CD4-positive, alpha-beta T cell (primary cell): ENCODE measurements around the gene HOXA7. TPM values are rescaled to one million over a fixed set of nuclear protein-coding genes. Genes with fewer than 3 reads are reported as not detected.

Experiments
- ATAC-seq: fragments of 200-7000 bp; cut with Tn5 transposase; one replicate; pipeline ENCODE4 v1.10.0; 2022; ENCODE audit warnings: mild to moderate bottlenecking; ENCODE audit not compliant: poor library complexity
- CTCF ChIA-PET: fragments of 350-600 bp; sonication (Branson Sonifier 250); formaldehyde crosslinking; loops from one replicate; lab custom pipeline; 2021; ENCODE audit warnings: antibody characterized with exemption, inconsistent platforms; lab: Charles Lee
- POLR2A ChIA-PET: fragments of 350-600 bp; sonication (Branson Sonifier 250); formaldehyde crosslinking; loops from one replicate; lab custom pipeline; 2021; ENCODE audit warnings: antibody characterized with exemption, inconsistent platforms; lab: Charles Lee
- DNase-seq, 14 experiments: peaks; one replicate each; pipeline ENCODE4 v3.0.0-alpha.2; 2013 to 2020; ENCODE audit warnings: mixed read lengths in 2 of 14
- H3K27ac ChIP-seq, 2 donors: one replicate each; pipeline versions ENCODE4 v1.5.1 to v1.7.0; 2013; ENCODE audit warnings: low read length in 2 of 2, low read depth in 1 of 2, mild to moderate bottlenecking in 1 of 2
- H3K27me3 ChIP-seq, 2 experiments: 1 replicate in 1 of 2; 2 replicates in 1 of 2; pipeline versions ENCODE4 v1.6.1 to v1.7.0; 2013; ENCODE audit warnings: low read length in 2 of 2, control low read depth in 1 of 2, mild to moderate bottlenecking in 1 of 2, moderate library complexity in 1 of 2; ENCODE audit not compliant: insufficient read depth in 2 of 2, control insufficient read depth in 1 of 2
- H3K36me3 ChIP-seq: one replicate; pipeline ENCODE4 v1.6.1; 2013; ENCODE audit warnings: low read length, control low read depth; ENCODE audit not compliant: insufficient read depth
- H3K4me1 ChIP-seq: one replicate; pipeline ENCODE4 v1.6.1; 2013; ENCODE audit warnings: low read length, control low read depth; ENCODE audit not compliant: insufficient read depth
- H3K4me3 ChIP-seq: one replicate; pipeline ENCODE4 v1.5.1; 2013; ENCODE audit warnings: mild to moderate bottlenecking, low read length, moderate library complexity
- H3K9me3 ChIP-seq, 2 experiments: 1 replicate in 1 of 2; 2 replicates in 1 of 2; pipeline versions ENCODE4 v1.6.1 to v1.7.0; 2013; ENCODE audit warnings: low read length in 2 of 2, mild to moderate bottlenecking in 2 of 2, control low read depth in 1 of 2, moderate library complexity in 1 of 2; ENCODE audit not compliant: control insufficient read depth in 1 of 2, insufficient read depth in 1 of 2
- H3K27ac Mint-ChIP-seq: one replicate; pipeline ENCODE4 v1.8.0; 2020; ENCODE audit warnings: mixed read lengths
- H3K27me3 Mint-ChIP-seq: one replicate; pipeline ENCODE4 v1.8.0; 2021; ENCODE audit warnings: mixed read lengths
- H3K36me3 Mint-ChIP-seq: one replicate; pipeline ENCODE4 v1.8.0; 2021; ENCODE audit warnings: low read depth, mixed read lengths
- H3K4me1 Mint-ChIP-seq: one replicate; pipeline ENCODE4 v1.8.0; 2021; ENCODE audit warnings: low read depth, mixed read lengths
- H3K4me3 Mint-ChIP-seq: one replicate; pipeline ENCODE4 v1.8.0; 2020; ENCODE audit warnings: mild to moderate bottlenecking, mixed read lengths
- H3K9me3 Mint-ChIP-seq: one replicate; pipeline ENCODE4 v1.8.0; 2020; ENCODE audit warnings: mixed read lengths
- intact Hi-C, 2 experiments: fragments of 100-400 bp; cut with DNase I in 1 of 2; cut with micrococcal nuclease in 1 of 2; formaldehyde crosslinking; loops; one replicate each; pipeline versions ENCODE4 v1.15.1 to v1.9.0; 2023 to 2025; cut with DNase I, micrococcal nuclease
- total RNA-seq, 174 experiments: library from RNA in 2 of 174; stranded (reverse) in 2 of 174; gene quantifications; one replicate each; pipeline ENCODE4 v1.2.3 and lab custom pipeline; 2021 to 2026
- TF ChIP-seq, protein P1 (sequence below): fragments of 200-600 bp; IDR thresholded peaks from one replicate; pipeline ENCODE4 v1.8.0; 2022; ENCODE audit warnings: antibody characterized with exemption, mild to moderate bottlenecking

HOXA7 gene
- total RNA-seq, 2 experiments from 2014 or later = not detected

- POLR2A ChIA-PET = no interaction called here
- peaks cover 23% of the 10 kb centered on the region for H3K4me1 ChIP-seq
- intact Hi-C loops = no loop called here
- ATAC-seq (no peak), DNase-seq (no peak)
- Mint-ChIP-seq H3K27ac (no peak overlapping the region), H3K4me1 (peaks cover 16% of the 10 kb centered on the region), H3K4me3 (no peak overlapping the region), H3K27me3 (peaks cover 81% of the 10 kb centered on the region), H3K9me3 (no peaks in the 10 kb centered on the region), H3K36me3 (no peaks in the 10 kb centered on the region)
- H3K27ac ChIP-seq = no peak overlapping the region
- peaks cover 51 to 79% of the 10 kb centered on the region in 2 experiments for H3K27me3 ChIP-seq
- no peak overlapping the region for H3K4me3 ChIP-seq
- no peaks in the 10 kb centered on the region for H3K36me3 ChIP-seq
- TF ChIP-seq, protein P1, sequence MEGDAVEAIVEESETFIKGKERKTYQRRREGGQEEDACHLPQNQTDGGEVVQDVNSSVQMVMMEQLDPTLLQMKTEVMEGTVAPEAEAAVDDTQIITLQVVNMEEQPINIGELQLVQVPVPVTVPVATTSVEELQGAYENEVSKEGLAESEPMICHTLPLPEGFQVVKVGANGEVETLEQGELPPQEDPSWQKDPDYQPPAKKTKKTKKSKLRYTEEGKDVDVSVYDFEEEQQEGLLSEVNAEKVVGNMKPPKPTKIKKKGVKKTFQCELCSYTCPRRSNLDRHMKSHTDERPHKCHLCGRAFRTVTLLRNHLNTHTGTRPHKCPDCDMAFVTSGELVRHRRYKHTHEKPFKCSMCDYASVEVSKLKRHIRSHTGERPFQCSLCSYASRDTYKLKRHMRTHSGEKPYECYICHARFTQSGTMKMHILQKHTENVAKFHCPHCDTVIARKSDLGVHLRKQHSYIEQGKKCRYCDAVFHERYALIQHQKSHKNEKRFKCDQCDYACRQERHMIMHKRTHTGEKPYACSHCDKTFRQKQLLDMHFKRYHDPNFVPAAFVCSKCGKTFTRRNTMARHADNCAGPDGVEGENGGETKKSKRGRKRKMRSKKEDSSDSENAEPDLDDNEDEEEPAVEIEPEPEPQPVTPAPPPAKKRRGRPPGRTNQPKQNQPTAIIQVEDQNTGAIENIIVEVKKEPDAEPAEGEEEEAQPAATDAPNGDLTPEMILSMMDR = no peak
- peaks cover 0 to 52% of the 10 kb centered on the region in 2 experiments for H3K9me3 ChIP-seq
- CTCF ChIA-PET = interaction anchor here (1.6 kb wide), 1 partner anchor 15 kb away, joined by 5 read pairs; no protein-coding TSS in a partner anchor
These were observed 10.5 kb downstream of the HOXA7 start for GRCh38 chr7:27145914-27146412.

- ChIA-PET CTCF (interaction anchor here (1.6 kb wide), 1 partner anchor 15 kb away, joined by 5 read pairs; no protein-coding TSS in a partner anchor), POLR2A (no interaction called here)
- peaks cover 47 to 80% of the 10 kb centered on the region in 2 experiments for H3K27me3 ChIP-seq
These were observed 11.1 kb downstream of the HOXA7 start for GRCh38 chr7:27145165-27145913.

GRCh38 chr7:27144781-27145164 lies 11.7 kb downstream of the HOXA7 start:
- POLR2A ChIA-PET = no interaction called here
- peaks cover 0 to 44% of the 10 kb centered on the region in 2 experiments for H3K9me3 ChIP-seq
- peaks cover 78% of the 10 kb centered on the region for H3K27me3 Mint-ChIP-seq

More at GRCh38 chr7:27145165-27145913, 11.1 kb downstream of the HOXA7 start:
- no peak overlapping the region for H3K4me3 Mint-ChIP-seq
- Histone ChIP-seq H3K4me1 (peaks cover 16% of the 10 kb centered on the region), H3K9me3 (peaks cover 0 to 47% of the 10 kb centered on the region in 2 experiments), H3K4me3 (no peak overlapping the region), H3K36me3 (no peaks in the 10 kb centered on the region), H3K27ac (no peak overlapping the region)
- DNase-seq (no peak), ATAC-seq (no peak)
- intact Hi-C loops = no loop called here
- H3K9me3 Mint-ChIP-seq = no peaks in the 10 kb centered on the region
- H3K36me3 Mint-ChIP-seq = no peaks in the 10 kb centered on the region
- H3K4me1 Mint-ChIP-seq = peaks cover 10% of the 10 kb centered on the region
- TF ChIP-seq, protein P1 = no peak
- H3K27ac Mint-ChIP-seq = no peak overlapping the region
- peaks cover 81% of the 10 kb centered on the region for H3K27me3 Mint-ChIP-seq

More at GRCh38 chr7:27144781-27145164, 11.7 kb downstream of the HOXA7 start:
- Mint-ChIP-seq H3K36me3 (no peaks in the 10 kb centered on the region), H3K4me1 (peaks cover 8% of the 10 kb centered on the region), H3K27ac (no peak overlapping the region), H3K4me3 (no peak overlapping the region), H3K9me3 (no peaks in the 10 kb centered on the region)
- DNase-seq (peak in 1 of 14 experiments; percentile 25), ATAC-seq (no peak)
- H3K36me3 ChIP-seq = no peaks in the 10 kb centered on the region
- peaks cover 42 to 75% of the 10 kb centered on the region in 2 experiments for H3K27me3 ChIP-seq
- TF ChIP-seq, protein P1 = no peak
- intact Hi-C loops = no loop called here
- CTCF ChIA-PET = no interaction called here
- H3K4me1 ChIP-seq = peaks cover 13% of the 10 kb centered on the region
- no peak overlapping the region for H3K4me3 ChIP-seq
- H3K27ac ChIP-seq = no peak overlapping the region
